K562 (cell line): Measurements from ENCODE around the gene ZNF516. TPM values are rescaled to one million over a fixed set of nuclear protein-coding genes. Genes with fewer than 3 reads are reported as not detected.

Experiments
- ATAC-seq: fragments of 200-7000 bp; cut with Tn5 transposase; 3 replicates; pipeline ENCODE4 v1.9.1; 2020; ENCODE audit warnings: moderate library complexity
- BruUV-seq: library from RNA; stranded (reverse); fragments of 400-500 nt; replicated peaks from 2 replicates; lab custom pipeline; 2021; lab: Mats Ljungman, UMichigan
- CTCF ChIA-PET: fragments of 300-600 bp; formaldehyde crosslinking; extraction: SDS; loops from one replicate; lab custom pipeline; 2021; ENCODE audit warnings: low intra/inter-chr PET ratio; lab: Yijun Ruan, JAX
- POLR2A ChIA-PET: fragments of 300-600, 350-650 bp; sonication (Branson Sonifier 250); formaldehyde crosslinking; extraction: SDS; loops from one replicate; lab custom pipeline; 2021; ENCODE audit warnings: antibody characterized with exemption, inconsistent platforms; lab: Yijun Ruan, JAX
- DNase-seq, 4 experiments: peaks; one replicate each; pipeline versions ENCODE4 v3.0.0 to v3.0.0-alpha.2; 2011 to 2018; ENCODE audit warnings: low spot score in 3 of 4, mixed read lengths in 3 of 4; ENCODE audit errors: extremely low read depth in 1 of 4
- FAIRE-seq: peaks from 2 replicates; lab custom pipeline; 2011; peaks lifted over from hg19 to GRCh38; lab: Jason Lieb, UNC
- H2AFZ ChIP-seq: 2 replicates; pipeline ENCODE4 v1.6.0; 2011; ENCODE audit warnings: low read depth, low read length, control low read depth, inconsistent platforms
- H3K27ac ChIP-seq: fragments of 200-600 bp; 3 replicates; pipeline ENCODE4 v1.8.0; 2011; ENCODE audit warnings: low read depth, mild to moderate bottlenecking, control low read depth, inconsistent platforms, low read length, moderate library complexity, mixed read lengths; ENCODE audit errors: extremely low read depth
- H3K27me3 ChIP-seq, 2 experiments: fragments of 300-600 bp in 1 of 2; 2 replicates in 1 of 2; 3 replicates in 1 of 2; pipeline versions ENCODE4 v1.6.0 to v1.8.0; 2011; ENCODE audit warnings: inconsistent platforms in 2 of 2, low read length in 2 of 2, mild to moderate bottlenecking in 1 of 2, mixed read lengths in 1 of 2, moderate library complexity in 1 of 2; ENCODE audit not compliant: control insufficient read depth in 2 of 2, insufficient read depth in 2 of 2
- H3K36me3 ChIP-seq: fragments of 300-600 bp; 3 replicates; pipeline ENCODE4 v1.8.0; 2011; ENCODE audit warnings: mild to moderate bottlenecking, low read length, inconsistent platforms; ENCODE audit not compliant: control insufficient read depth, insufficient read depth
- H3K4me1 ChIP-seq, 2 experiments: fragments of 200-600 bp in 1 of 2; replicated peaks in 1 of 2; 2 replicates in 1 of 2; 3 replicates in 1 of 2; pipeline versions ENCODE4 v1.5.1 to v1.8.0; 2011; ENCODE audit warnings: inconsistent platforms in 2 of 2, low read length in 2 of 2, mild to moderate bottlenecking in 1 of 2, mixed read lengths in 1 of 2, moderate library complexity in 1 of 2; ENCODE audit not compliant: control insufficient read depth in 2 of 2, insufficient read depth in 2 of 2
- H3K4me2 ChIP-seq: 2 replicates; pipeline ENCODE4 v1.6.1; 2011; ENCODE audit warnings: low read length, control low read depth, inconsistent platforms, mixed read lengths; ENCODE audit not compliant: insufficient read depth
- H3K4me3 ChIP-seq: fragments of 200-600 bp; sonication (generic), shearing (Covaris generic); 2 replicates; pipeline ENCODE4 v1.5.1; 2016; ENCODE audit warnings: control low read depth, inconsistent platforms
- H3K79me2 ChIP-seq: fragments of 200-600 bp; 3 replicates; pipeline ENCODE4 v1.8.0; 2011; ENCODE audit warnings: low read length, inconsistent platforms; ENCODE audit not compliant: control insufficient read depth, insufficient read depth
- H3K9ac ChIP-seq, 2 experiments: 2 replicates each; pipeline versions ENCODE4 v1.6.0 to v1.6.1; 2011; ENCODE audit warnings: low read depth in 2 of 2, low read length in 2 of 2, control low read depth in 1 of 2, inconsistent platforms in 1 of 2, mild to moderate bottlenecking in 1 of 2, mixed read lengths in 1 of 2; ENCODE audit not compliant: insufficient read depth in 1 of 2
- H3K9me1 ChIP-seq: one replicate; pipeline ENCODE4 v1.6.0; 2011; ENCODE audit warnings: inconsistent platforms, mild to moderate bottlenecking, low read length, moderate library complexity; ENCODE audit not compliant: control insufficient read depth, insufficient read depth
- H3K9me3 ChIP-seq: replicated peaks from 2 replicates; pipeline ENCODE4 v1.5.1; 2011; ENCODE audit warnings: low read depth, low read length, inconsistent platforms; ENCODE audit not compliant: control insufficient read depth, insufficient read depth
- H4K20me1 ChIP-seq: replicated peaks from 2 replicates; pipeline ENCODE4 v1.6.1; 2011; ENCODE audit warnings: low read length, inconsistent platforms, mixed read lengths; ENCODE audit not compliant: control insufficient read depth, insufficient read depth
- CBFA2T2 ChIP-seq: fragments of 450-650 bp; conservative IDR thresholded peaks from 2 replicates; pipeline ENCODE4 v1.6.1; 2017; ENCODE audit warnings: mild to moderate bottlenecking
- CBX3 ChIP-seq, 2 experiments: IDR thresholded peaks; 1 replicate in 1 of 2; 2 replicates in 1 of 2; pipeline ENCODE4 v1.6.1; 2012; ENCODE audit warnings: inconsistent platforms in 2 of 2, low read length in 2 of 2, borderline replicate concordance in 1 of 2, control low read depth in 1 of 2
- PTTG1 ChIP-seq: fragments of 450-650 bp; IDR thresholded peaks from 2 replicates; pipeline ENCODE4 v1.6.1; 2016; ENCODE audit warnings: low read depth, mild to moderate bottlenecking, missing genetic modification characterization, missing compliant biosample characterization
- SMAD2 ChIP-seq: fragments of 150-350 bp; IDR thresholded peaks from 2 replicates; pipeline ENCODE4 v1.6.1; 2014; ENCODE audit warnings: low read depth, mild to moderate bottlenecking, low read length
- XRCC3 ChIP-seq: fragments of 450-650 bp; IDR thresholded peaks from 2 replicates; pipeline ENCODE4 v1.6.1; 2017; ENCODE audit warnings: mild to moderate bottlenecking, moderate library complexity
- ZNF347 ChIP-seq: fragments of 450-650 bp; formaldehyde crosslinking; IDR thresholded peaks from 2 replicates; pipeline ENCODE4 v1.4.0; 2020; ENCODE audit warnings: low read depth, mild to moderate bottlenecking, moderate library complexity
- WGBS: fragments of 100-300 bp; shearing (Covaris generic); methylation state at CpG from one replicate; pipeline ENCODE4 v1.1.6; 2016; ENCODE audit warnings: low coverage, mixed read lengths; ENCODE audit not compliant: insufficient coverage; ENCODE audit errors: missing lambda C conversion rate; 5-methylcytosine and 5-hydroxymethylcytosine counted together
- in situ Hi-C: fragments of 300-500 bp; cut with MboI; formaldehyde crosslinking; loops from 4 replicates; pipeline ENCODE4 v1.15.0; 2018; ENCODE audit warnings: inconsistent platforms, mixed read lengths
- intact Hi-C: fragments of 100-400 bp; cut with micrococcal nuclease; formaldehyde crosslinking; loops from 2 replicates; pipeline ENCODE4 v1.14.2; 2022
- polyA plus RNA-seq, 8 experiments: library from polyadenylated mRNA; depleted of rRNA in 4 of 8; stranded (reverse) in 5 of 8; unstranded in 3 of 8; fragments of >200 nt; fragmentation: Nextera tagmentation in 2 of 8; fragmentation: Illumina TruSeq in 1 of 8; extraction: Ambion mirVana in 2 of 8; extraction: Trizol in 1 of 8; gene quantifications; 2 replicates each; pipeline versions ENCODE4 v1.2.1 to v1.2.3, GENCODE V29; 2011 to 2014; ENCODE audit warnings: inconsistent platforms in 1 of 8, missing spikeins in 1 of 8
- total RNA-seq, 7 experiments: library from RNA; depleted of rRNA in 6 of 7; stranded (reverse); fragments of >200 nt in 6 of 7; fragmentation: Illumina TruSeq in 2 of 7; extraction: Trizol in 2 of 7; gene quantifications; 2 replicates each; pipeline versions ENCODE4 v1.2.1 to v1.2.3, GENCODE V29; 2011 to 2021; ENCODE audit warnings: low replicate concordance in 1 of 7

Gene ZNF516
- total and polyA plus RNA-seq, 9 of the 15 experiments (the other 6 are each of a cell fraction or from before 2014, with no cell fraction given): 0.04 to 0.20 (median 0.08) TPM; not detected in 3

GRCh38 chr18:76348267-76349066, 146.6 kb downstream of the ZNF516 start:
- Histone ChIP-seq H3K9me1 (no peaks in the 10 kb centered on the region), H3K36me3 (no peaks in the 10 kb centered on the region), H3K9ac (no peak overlapping the region), H2AFZ (no peak overlapping the region), H3K27me3 (peaks cover 4 to 36% of the 10 kb centered on the region in 2 experiments; a peak in 3 of 5 replicates), H3K4me2 (no peak overlapping the region), H3K4me3 (no peak overlapping the region), H3K79me2 (no peaks in the 10 kb centered on the region), H3K27ac (no peak overlapping the region), H3K4me1 (no peaks in the 10 kb centered on the region), H3K9me3 (no peaks in the 10 kb centered on the region), H4K20me1 (no peaks in the 10 kb centered on the region)
- POLR2A ChIA-PET: interaction anchor here (0.8 kb wide), 1 partner anchor 16 kb away, joined by 4 read pairs; no protein-coding TSS in a partner anchor
- DNase-seq (no peak), ATAC-seq (no peak; the same call in 2 of the 3 replicates), FAIRE-seq (no peak)
- TF ChIP-seq SMAD2 (no peak), PTTG1 (tag) (no peak), ZNF347 (CRISPR knock-in tag) (no peak), XRCC3 (no peak), CBX3 (IDR thresholded peaks at IDR 0.05; ENCODE audit: borderline replicate concordance in 1 of 2, low read length in 2 of 2) (no peak), CBFA2T2 (no peak)
- in situ Hi-C loops: no loop called here
- WGBS: 39% methylated on average over 12 of the region's 27 CpGs
- intact Hi-C loops: loop anchor here (10.0 kb wide), 1 partner anchor 464 kb away; no protein-coding TSS in a partner anchor
- no TSS peak for BruUV-seq
- CTCF ChIA-PET: no interaction called here
